Measurements from ENCODE around the gene CCDC188.

The CCDC188 gene

GRCh38 chr22:20108757-20109230 lies 42.1 kb downstream of the CCDC188 start:
- no peak for DNase-seq (ENCODE audit: low read depth in 1 of 2, low spot score in 1 of 2)

- no peak for DNase-seq (ENCODE audit: low read depth in 1 of 2, low spot score in 1 of 2)
Observed at GRCh38 chr22:20107951-20108756, 42.7 kb downstream of the CCDC188 start.

- DNase-seq (ENCODE audit: low read depth in 1 of 2, low spot score in 1 of 2), result no peak
Observed at GRCh38 chr22:20107471-20107901, 43.4 kb downstream of the CCDC188 start.

- no peak for DNase-seq (ENCODE audit: low read depth in 1 of 2, low spot score in 1 of 2)
Observed at GRCh38 chr22:20106849-20107237, 44.0 kb downstream of the CCDC188 start.

GRCh38 chr22:20106205-20106848 lies 44.5 kb downstream of the CCDC188 start:
- no peak for DNase-seq (ENCODE audit: low read depth in 1 of 2, low spot score in 1 of 2)

- DNase-seq (ENCODE audit: low read depth in 1 of 2, low spot score in 1 of 2), result no peak
Observed at GRCh38 chr22:20105456-20106204, 45.2 kb downstream of the CCDC188 start.

- no peak for DNase-seq (ENCODE audit: low read depth in 1 of 2, low spot score in 1 of 2)
Observed at GRCh38 chr22:20102203-20102780, 48.6 kb downstream of the CCDC188 start.

GRCh38 chr22:20101638-20102037 lies 49.2 kb downstream of the CCDC188 start:
- DNase-seq (ENCODE audit: low read depth in 1 of 2, low spot score in 1 of 2), result no peak

GRCh38 chr22:20099099-20099711 lies 51.6 kb downstream of the CCDC188 start:
- no peak for DNase-seq (ENCODE audit: low read depth in 1 of 2, low spot score in 1 of 2)

Data from activated T-helper 1 cell treated with anti-CD3 and anti-CD28 coated beads, Interleukin-2, amount 50 U/mL, for 16 hours (primary cell).